HG02571 (cell line): ENCODE data around the gene SLC16A3.

ENCODE experiments used
- ATAC-seq: cut with Tn5 transposase; IDR thresholded peaks from one replicate; pipeline ENCODE4 v1.9.1; 2021; ENCODE audit warnings: mild to moderate bottlenecking, moderate library complexity; ENCODE audit not compliant: unreplicated experiment

SLC16A3 gene

DNA sequence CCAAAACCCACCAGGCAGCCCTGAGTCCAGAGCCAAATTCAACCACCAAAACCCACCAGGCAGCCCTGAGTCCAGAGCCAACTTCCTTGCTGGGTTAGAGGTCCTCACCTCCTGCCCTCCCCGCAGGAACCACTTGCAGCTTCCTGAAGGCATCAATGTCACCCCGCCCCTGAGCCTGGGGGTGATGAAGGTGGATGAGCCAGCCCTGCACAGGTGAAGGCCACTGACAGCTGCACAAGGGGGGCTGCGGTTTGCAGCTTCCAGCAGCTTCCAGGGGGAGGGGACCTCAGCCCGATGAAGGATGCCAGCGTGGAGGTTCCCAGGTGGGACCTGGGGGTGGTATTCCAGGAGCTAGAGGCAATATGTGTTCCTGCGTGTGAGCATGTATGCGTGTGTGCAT lies 52.2 kb downstream of the SLC16A3 start:
- ATAC-seq: no peak

DNA sequence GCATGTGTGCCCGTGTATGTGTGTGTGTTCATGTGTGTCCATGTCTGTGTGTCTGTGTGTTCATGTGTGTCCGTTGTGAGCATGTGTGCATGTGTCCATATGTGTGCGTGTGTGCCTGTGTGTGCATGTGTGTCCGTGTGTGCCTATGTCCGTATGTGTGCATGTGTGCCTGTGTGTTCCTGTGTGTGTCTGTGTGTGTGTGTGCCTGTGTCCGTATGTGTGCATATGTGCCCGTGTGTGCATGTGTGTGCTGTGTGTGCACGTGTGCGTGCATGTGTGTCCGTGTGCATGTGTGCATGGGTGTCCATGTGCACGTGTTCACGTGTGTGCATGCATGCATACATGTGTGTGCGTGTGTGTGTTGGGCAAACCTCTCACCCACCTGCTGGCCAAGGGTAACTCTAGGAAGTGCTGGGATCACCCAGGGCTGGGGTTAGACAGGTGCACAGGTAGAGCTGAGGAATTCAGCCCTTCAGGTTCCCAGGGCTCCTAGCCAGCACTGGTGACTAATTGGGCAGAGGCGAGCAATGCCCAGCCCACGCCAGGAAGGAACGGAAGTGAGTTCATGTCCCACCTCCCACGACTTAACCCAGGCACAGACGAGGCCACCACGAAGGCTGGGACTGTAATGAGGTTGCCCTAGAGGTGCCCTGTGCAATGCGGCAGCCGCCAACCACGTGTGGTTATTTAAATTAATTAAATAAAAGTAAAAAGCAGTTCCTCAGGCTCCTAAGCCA lies 52.8 kb downstream of the SLC16A3 start:
- ATAC-seq: no peak

DNA sequence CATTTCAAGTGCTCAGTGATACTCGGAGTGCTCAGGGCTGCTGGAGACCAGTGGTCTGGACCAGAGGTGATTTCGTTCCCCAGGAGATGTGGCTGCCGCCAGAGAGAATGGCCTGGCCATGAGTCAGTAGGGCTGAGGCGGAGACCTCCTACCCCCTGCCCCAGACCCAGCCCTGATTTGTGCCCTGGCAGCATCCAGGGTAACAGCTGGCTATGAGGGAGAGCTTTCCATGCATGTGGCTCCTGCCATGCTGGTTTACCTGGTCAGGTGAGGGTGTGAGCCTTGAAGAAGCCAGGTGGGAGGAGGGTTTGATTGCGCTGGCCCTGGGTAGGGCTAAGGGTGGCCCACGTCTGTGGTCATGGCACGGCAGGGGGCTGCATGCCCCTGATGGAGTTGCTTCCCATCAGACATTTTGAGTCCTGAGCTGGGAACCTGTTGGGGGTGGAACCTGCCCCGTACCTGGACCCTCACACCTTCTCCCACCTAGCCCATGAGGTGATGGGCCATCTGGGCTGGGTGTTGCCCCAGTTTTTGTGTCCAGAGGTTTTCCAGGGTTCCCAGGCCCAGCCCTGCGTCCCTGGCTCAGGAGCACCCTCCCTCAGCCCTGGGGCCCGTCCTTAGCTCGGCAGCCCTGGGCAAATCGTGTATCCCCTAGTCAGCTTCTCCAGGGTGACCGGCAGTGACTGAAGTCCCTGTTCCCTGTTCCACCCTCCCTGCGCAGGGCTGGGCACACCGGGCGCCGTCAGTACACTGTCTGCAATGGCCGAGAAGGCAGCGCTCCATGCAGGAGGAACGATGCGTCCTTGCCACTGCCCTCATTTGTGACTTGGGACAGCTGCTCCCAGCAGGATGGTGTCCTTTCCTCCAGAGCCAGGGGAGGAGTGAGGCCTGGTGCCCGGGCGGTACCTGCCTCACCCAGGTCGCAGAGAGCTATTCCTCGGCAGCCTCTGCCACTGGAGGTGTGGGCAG lies 53.7 kb downstream of the SLC16A3 start:
- ATAC-seq: no peak

DNA sequence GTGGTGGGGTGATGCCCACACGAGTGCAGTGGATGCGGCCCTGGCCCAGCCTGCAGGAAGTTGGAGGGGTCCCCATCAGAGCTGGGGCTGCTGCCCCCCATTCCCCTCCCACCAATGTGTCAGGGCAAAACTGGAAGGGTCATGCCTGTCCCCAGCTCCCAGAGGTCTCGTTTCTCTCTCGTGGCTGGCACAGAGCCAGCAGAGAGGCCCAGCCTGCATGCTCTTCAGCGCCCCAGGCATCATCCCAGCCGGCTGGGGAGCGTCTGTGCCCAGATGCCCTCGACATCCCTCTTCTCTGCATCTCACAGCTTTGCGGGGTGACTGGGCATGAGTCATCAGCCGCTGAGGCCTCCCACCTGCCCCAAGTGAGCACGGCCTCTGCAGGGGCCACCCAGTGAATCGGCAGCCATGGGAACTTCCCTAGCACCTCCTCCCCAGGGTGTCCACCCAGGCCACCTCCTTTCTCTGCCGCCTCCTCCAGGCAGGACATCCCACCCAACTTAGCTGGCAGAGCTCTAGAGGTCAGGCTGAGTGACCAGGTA lies 54.4 kb downstream of the SLC16A3 start:
- ATAC-seq: no peak

DNA sequence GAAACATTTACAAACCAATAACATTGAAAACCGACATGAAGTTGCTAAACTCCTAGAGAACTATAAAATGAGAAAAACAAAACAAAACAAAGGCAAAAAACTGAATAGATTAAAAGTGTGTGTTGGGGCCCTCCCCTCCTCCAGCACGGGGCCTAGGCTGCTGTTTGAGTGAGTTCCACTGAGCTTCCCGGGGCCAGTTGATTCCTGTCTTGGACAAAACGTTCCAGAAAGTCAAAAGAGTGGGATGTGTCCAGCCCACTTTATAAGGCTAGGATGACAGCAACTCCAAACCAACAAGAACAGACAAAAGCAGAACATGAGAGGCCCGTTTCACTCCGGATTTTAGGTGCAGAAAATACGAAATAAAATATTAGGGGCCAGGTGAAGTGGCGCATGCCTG lies 56.3 kb downstream of the SLC16A3 start:
- ATAC-seq: no peak

DNA sequence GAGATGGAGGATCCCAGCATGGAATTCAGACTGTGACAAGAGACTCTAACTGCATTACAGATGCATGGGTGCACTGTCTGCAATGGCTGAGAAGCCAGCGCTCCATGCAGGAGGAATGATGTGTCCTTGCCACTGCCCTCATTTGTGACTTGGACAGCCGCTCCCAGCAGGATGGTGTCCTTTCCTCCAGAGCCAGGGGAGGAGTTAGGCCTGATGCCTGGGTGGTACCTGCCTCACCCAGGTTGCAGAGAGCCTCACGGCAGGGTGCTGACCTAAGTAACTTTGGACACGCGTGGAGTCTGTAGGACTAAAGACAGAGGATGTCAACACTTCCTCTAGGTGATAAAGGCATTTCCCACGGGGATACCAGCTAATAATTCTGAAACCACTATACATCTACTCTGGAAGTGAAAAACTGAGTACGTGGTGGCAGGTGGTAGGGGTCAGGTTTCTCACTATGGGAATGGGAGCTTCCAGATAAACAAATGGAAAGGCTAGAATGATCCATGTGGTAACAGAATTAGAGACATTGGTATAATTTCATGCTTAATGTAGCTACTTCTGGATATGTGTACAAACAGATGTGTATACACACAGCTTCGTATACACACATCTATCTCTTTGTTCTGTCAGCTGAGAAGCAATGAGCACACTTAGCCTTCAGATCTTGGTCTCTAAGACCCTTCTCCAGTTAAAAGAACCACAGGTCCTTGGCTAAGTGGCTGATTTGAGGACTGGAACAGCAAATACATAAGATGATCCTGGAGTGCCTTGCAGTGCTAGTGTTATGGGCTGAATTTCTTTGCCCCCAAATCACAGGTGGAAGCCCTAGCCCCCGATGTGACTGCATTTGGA lies 58.4 kb downstream of the SLC16A3 start:
- ATAC-seq: no peak

DNA sequence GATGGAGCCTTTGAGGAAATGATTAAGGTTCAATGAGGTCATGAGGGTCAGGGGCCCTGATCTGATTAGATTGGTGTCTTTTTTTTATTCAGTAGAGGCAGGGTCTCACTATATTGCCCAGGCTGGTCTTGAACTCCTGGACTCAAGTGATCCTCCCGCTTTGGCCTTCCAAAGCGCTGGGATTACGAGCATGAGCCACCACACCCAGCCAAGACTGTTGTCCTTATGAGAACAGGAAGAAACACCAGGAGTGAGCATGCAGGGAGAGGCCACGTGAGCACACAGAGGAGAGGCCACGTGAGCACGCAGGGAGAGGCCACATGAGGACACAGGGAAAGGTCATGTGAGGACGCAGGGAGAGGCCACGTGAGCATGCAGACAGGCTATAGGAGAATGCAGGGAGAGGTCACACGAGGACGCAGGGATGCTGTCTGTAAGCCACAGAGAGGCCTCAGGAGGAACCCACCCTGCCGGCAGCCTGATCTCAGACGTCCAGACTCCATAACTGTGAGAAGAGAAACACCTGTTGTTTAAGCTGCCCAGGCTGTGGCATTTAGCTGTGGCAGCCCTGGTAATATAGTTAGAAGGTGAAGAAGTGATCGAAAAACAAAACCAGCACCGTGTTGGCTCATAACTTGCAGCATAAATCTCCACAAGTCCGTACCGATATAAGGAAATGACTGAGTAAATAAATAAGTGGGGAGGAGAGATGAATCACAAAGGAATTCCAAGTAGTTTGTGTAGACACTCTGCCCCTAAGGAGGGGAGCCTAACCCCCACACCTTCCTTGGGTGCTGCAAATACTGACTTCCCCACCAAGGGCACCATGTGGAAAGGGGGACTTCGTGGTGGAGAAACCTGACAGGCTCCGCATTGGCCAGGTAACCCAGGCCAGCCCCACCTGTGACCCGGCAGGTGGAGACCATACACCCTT lies 59.3 kb downstream of the SLC16A3 start:
- no peak for ATAC-seq
